Measurements from ENCODE around the gene PHLPP2. TPM values are rescaled to one million over a fixed set of nuclear protein-coding genes. Genes with fewer than 3 reads are reported as not detected.

Gene PHLPP2
- total RNA-seq, 3 donors from 2014 or later (not counting 1 experiment from before 2014, with no cell fraction given) = 6.4 to 9.8 (median 9.2) TPM

GRCh38 chr16:71626018-71626857 lies 98.3 kb downstream of the PHLPP2 start, which contains the start of gene MARVELD3:
Gene MARVELD3, plus strand, starts transcription at chr16:71626184. Its CDS starts 46 bp downstream, at chr16:71626230.
- H3K27me3 ChIP-seq (ENCODE audit: control insufficient read depth, insufficient read depth, low read length) = peaks cover 17% of the 10 kb centered on the region
- Mint-ChIP-seq H3K9me3 (no peaks in the 10 kb centered on the region), H3K4me1 (peaks cover 7 to 8% of the 10 kb centered on the region in 2 donors), H3K27me3 (ENCODE audit: low read depth in 2 of 2) (peaks cover 14 to 18% of the 10 kb centered on the region in 2 donors), H3K27ac (no peak within 1 kb of the TSS), H3K4me3 (no peak within 1 kb of the TSS), H3K36me3 (no peaks in the 10 kb centered on the region)
- ATAC-seq = no peak
- WGBS (ENCODE audit: insufficient coverage) = 1% methylated on average over 96 of the region's 98 CpGs
- peak in 1 of 2 donors; percentile 31 for DNase-seq
- H3K27ac ChIP-seq (ENCODE audit: low read length) = no peak within 1 kb of the TSS
- no peaks in the 10 kb centered on the region for H3K9me3 ChIP-seq (ENCODE audit: control insufficient read depth, insufficient read depth, low read length)
- intact Hi-C loops (cut with micrococcal nuclease) = no loop called here
- H3K36me3 ChIP-seq (ENCODE audit: control insufficient read depth, insufficient read depth, low read length) = no peaks in the 10 kb centered on the region
- H3K4me1 ChIP-seq (ENCODE audit: control insufficient read depth, insufficient read depth, low read length) = peaks cover 11% of the 10 kb centered on the region
- H3K4me3 ChIP-seq (ENCODE audit: low read length) = peak within 1 kb of the TSS; percentile 39
- TF ChIP-seq, protein P1, sequence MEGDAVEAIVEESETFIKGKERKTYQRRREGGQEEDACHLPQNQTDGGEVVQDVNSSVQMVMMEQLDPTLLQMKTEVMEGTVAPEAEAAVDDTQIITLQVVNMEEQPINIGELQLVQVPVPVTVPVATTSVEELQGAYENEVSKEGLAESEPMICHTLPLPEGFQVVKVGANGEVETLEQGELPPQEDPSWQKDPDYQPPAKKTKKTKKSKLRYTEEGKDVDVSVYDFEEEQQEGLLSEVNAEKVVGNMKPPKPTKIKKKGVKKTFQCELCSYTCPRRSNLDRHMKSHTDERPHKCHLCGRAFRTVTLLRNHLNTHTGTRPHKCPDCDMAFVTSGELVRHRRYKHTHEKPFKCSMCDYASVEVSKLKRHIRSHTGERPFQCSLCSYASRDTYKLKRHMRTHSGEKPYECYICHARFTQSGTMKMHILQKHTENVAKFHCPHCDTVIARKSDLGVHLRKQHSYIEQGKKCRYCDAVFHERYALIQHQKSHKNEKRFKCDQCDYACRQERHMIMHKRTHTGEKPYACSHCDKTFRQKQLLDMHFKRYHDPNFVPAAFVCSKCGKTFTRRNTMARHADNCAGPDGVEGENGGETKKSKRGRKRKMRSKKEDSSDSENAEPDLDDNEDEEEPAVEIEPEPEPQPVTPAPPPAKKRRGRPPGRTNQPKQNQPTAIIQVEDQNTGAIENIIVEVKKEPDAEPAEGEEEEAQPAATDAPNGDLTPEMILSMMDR (IDR thresholded peaks at IDR 0.05) = no peak

DNA sequence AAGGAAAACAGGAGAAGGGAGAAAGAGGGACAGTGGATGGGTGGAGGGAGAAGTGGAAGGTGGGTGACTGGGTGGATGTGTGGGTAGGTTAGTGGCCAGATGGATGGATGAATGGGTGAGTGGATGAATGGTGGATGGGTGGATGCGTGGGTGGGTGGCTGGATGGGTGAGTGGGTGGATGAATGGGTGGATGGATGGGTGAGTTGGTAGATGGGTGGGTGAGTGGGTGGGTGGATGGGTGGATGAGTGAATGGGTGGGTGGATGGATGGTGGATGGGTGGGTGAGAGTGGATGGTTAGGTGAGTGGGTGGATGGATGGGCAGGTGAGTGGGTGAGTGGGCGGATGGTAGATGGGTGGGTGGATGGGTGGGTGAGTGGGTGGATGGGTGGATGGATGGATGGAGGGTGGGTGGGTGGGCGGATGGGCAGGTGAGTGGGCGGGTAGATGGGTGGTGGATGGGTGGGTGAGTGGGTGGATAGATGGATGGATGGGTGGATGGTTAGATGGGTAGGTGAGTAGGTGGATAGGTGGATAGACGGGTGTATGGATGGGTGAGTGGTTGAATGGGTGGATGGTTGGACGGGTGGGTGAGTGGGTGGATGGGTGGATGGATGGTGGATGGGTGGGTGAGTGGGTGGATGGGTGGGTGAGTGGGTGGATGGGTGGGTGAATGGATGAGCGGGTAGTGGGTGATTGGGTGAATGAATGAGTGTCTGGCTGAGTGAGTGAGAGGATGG lies 99.2 kb downstream of the PHLPP2 start:
- TF ChIP-seq, protein P1 (IDR thresholded peaks at IDR 0.05) = no peak
- Histone ChIP-seq H3K36me3 (ENCODE audit: control insufficient read depth, insufficient read depth, low read length) (no peaks in the 10 kb centered on the region), H3K4me3 (ENCODE audit: low read length) (no peak overlapping the region), H3K4me1 (ENCODE audit: control insufficient read depth, insufficient read depth, low read length) (peaks cover 11% of the 10 kb centered on the region), H3K27me3 (ENCODE audit: control insufficient read depth, insufficient read depth, low read length) (peaks cover 17% of the 10 kb centered on the region), H3K9me3 (ENCODE audit: control insufficient read depth, insufficient read depth, low read length) (no peaks in the 10 kb centered on the region), H3K27ac (ENCODE audit: low read length) (no peak overlapping the region)
- ATAC-seq (no peak), DNase-seq (no peak)
- peaks cover 14 to 18% of the 10 kb centered on the region in 2 donors for H3K27me3 Mint-ChIP-seq (ENCODE audit: low read depth in 2 of 2)
- intact Hi-C loops (cut with micrococcal nuclease) = no loop called here
- no peak overlapping the region for H3K27ac Mint-ChIP-seq
- H3K4me3 Mint-ChIP-seq = peak overlapping the region; percentile 28
- H3K4me1 Mint-ChIP-seq = peaks cover 7 to 8% of the 10 kb centered on the region in 2 donors
- no peaks in the 10 kb centered on the region for H3K9me3 Mint-ChIP-seq
- H3K36me3 Mint-ChIP-seq = no peaks in the 10 kb centered on the region
- WGBS (ENCODE audit: insufficient coverage) = 95% methylated on average over 7 of the region's 7 CpGs

GRCh38 chr16:71623597-71623996 lies 100.9 kb downstream of the PHLPP2 start:
- no peak overlapping the region for H3K27ac Mint-ChIP-seq
- H3K36me3 ChIP-seq (ENCODE audit: control insufficient read depth, insufficient read depth, low read length) = no peaks in the 10 kb centered on the region
- no peaks in the 10 kb centered on the region for H3K9me3 Mint-ChIP-seq
- TF ChIP-seq, protein P1 (IDR thresholded peaks at IDR 0.05) = no peak
- H3K27me3 Mint-ChIP-seq (ENCODE audit: low read depth in 2 of 2) = peaks cover 15 to 20% of the 10 kb centered on the region in 2 donors
- H3K4me1 Mint-ChIP-seq = peaks cover 7 to 8% of the 10 kb centered on the region in 2 donors
- H3K4me3 Mint-ChIP-seq = no peak overlapping the region
- no peaks in the 10 kb centered on the region for H3K9me3 ChIP-seq (ENCODE audit: control insufficient read depth, insufficient read depth, low read length)
- no peak overlapping the region for H3K27ac ChIP-seq (ENCODE audit: low read length)
- H3K27me3 ChIP-seq (ENCODE audit: control insufficient read depth, insufficient read depth, low read length) = peaks cover 17% of the 10 kb centered on the region
- H3K4me3 ChIP-seq (ENCODE audit: low read length) = no peak overlapping the region
- ATAC-seq (no peak), DNase-seq (no peak)
- peaks cover 11% of the 10 kb centered on the region for H3K4me1 ChIP-seq (ENCODE audit: control insufficient read depth, insufficient read depth, low read length)
- no peaks in the 10 kb centered on the region for H3K36me3 Mint-ChIP-seq
- intact Hi-C loops (cut with micrococcal nuclease) = no loop called here
- WGBS (ENCODE audit: insufficient coverage) = 31% methylated on average over 3 of the region's 3 CpGs

Data from natural killer cell (primary cell).